Measurements from ENCODE around the gene BPGM.
"Not testable (repeated sequence)": the region's sequence is repeated elsewhere in the genome, so short reads cannot be mapped to it uniquely, and the experiment has no call there.

BPGM gene

GRCh38 chr7:134639061-134639460 lies 7.6 kb upstream of the BPGM start:
- intact Hi-C loops (cut with micrococcal nuclease), result no loop called here
- Mint-ChIP-seq H3K4me3 (no peak overlapping the region), H3K27ac (no peak overlapping the region), H3K27me3 (peaks cover 16% of the 10 kb centered on the region), H3K36me3 (ENCODE audit: low read depth) (no peaks in the 10 kb centered on the region), H3K4me1 (ENCODE audit: low read depth) (peaks cover 20% of the 10 kb centered on the region), H3K9me3 (peaks cover 13% of the 10 kb centered on the region)

- intact Hi-C loops (cut with micrococcal nuclease), result loop anchor here (10.0 kb wide), 2 partner anchors 525 to 1385 kb away; partner anchors contain the start of gene EXOC4
- Mint-ChIP-seq H3K4me1 (ENCODE audit: low read depth) (peaks cover 15% of the 10 kb centered on the region), H3K27ac (no peak overlapping the region), H3K36me3 (ENCODE audit: low read depth) (no peaks in the 10 kb centered on the region), H3K9me3 (peaks cover 13% of the 10 kb centered on the region), H3K27me3 (peaks cover 16% of the 10 kb centered on the region), H3K4me3 (no peak overlapping the region)
Observed at GRCh38 chr7:134639683-134640279, 6.9 kb upstream of the BPGM start.

DNA sequence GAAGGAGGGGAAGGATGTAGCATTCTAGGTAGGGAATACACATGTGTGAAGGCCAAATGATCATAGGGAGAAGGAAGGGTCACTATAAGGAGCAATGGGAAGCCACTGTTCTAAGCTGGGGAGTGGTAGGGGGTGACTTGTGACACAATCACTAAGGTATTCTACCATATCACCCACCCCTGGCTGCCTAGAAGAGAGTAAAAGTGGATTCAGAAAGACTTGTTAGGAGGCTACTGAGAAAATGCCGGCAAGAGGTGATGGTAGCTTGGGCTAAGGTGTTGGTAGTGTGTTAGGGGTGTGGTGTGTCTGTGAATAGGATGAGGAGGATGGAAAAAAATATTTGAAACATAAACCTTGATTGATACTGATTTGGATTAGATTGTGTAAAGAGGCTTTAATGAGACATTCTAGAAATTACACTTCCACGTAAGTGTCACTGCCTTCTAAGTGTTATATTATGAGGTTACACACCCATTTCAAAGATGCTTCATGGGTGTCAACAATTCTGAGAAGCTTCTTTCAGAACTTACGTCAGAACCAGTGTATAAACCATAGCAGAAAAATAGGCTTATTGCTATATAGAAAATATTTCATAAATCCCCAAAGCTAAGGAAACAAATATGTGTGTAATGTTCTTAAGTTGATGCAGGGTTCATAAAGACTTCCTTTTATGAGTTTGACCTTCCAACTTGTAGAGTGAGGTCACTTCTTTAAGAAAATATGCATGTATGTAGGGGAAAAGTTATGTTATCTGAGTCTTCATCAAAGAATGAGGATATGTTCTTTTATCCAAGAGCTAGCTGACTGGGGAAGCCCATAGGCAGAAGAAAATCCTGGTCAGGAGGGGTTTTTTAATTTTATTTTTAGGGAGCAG lies 5.6 kb upstream of the BPGM start:
- Mint-ChIP-seq H3K36me3 (ENCODE audit: low read depth) (no peaks in the 10 kb centered on the region), H3K4me3 (no peak overlapping the region), H3K9me3 (peaks cover 13% of the 10 kb centered on the region), H3K27ac (no peak overlapping the region), H3K27me3 (peaks cover 16% of the 10 kb centered on the region), H3K4me1 (ENCODE audit: low read depth) (peaks cover 5% of the 10 kb centered on the region)
- intact Hi-C loops (cut with micrococcal nuclease), result loop anchor here (10.0 kb wide), 2 partner anchors 524 to 1386 kb away; partner anchors contain the start of gene EXOC4

DNA sequence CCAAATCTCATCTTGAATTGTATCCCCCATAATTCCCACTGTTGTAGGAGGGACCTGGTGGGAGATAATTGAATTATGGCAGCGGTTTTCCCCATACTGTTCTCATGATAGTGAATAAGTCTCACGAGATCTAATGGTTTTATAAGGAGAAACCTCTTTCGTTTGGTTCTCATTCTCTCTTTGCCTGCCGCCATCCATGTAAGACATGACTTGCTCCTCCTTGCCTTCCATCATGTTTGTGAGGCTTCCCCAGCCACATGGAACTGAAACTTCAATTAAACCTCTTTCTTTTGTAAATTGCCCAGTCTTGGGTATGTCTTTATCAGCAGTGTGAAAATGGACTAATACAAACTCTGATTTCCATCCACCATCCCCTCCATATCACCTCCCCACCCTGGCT lies 4.7 kb upstream of the BPGM start:
- not testable (repeated sequence) for H3K36me3 Mint-ChIP-seq (ENCODE audit: low read depth); H3K27ac Mint-ChIP-seq; H3K4me3 Mint-ChIP-seq; H3K4me1 Mint-ChIP-seq (ENCODE audit: low read depth)
- peaks cover 16% of the 10 kb centered on the region for H3K27me3 Mint-ChIP-seq
- H3K9me3 Mint-ChIP-seq, result peaks cover 13% of the 10 kb centered on the region
- intact Hi-C loops (cut with micrococcal nuclease), result loop anchor here (10.0 kb wide), 2 partner anchors 523 to 1387 kb away; partner anchors contain the start of gene EXOC4

DNA sequence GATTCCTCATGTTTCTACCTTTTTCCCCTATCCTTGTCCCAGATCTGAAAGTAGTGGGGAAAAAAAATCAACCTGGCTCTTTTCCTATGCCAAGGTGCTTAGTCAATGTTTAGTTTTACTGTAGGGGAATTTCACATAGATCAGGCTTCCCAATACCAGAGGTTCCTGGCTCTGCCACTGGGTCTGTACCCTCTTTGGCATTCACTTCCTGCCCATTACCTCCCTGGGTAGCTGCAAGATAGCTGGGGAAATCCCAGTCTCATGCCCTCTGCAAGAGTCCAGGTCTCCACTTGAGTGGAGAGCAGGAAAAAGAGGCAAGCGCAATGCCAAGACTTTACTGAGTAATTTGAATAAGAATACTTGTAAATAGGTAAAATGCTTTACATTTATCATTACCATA lies 3.5 kb upstream of the BPGM start:
- intact Hi-C loops (cut with micrococcal nuclease), result loop anchor here (10.0 kb wide), 2 partner anchors 522 to 1388 kb away; partner anchors contain the start of gene EXOC4
- Mint-ChIP-seq H3K36me3 (ENCODE audit: low read depth) (no peaks in the 10 kb centered on the region), H3K4me3 (no peak overlapping the region), H3K4me1 (ENCODE audit: low read depth) (peaks cover 5% of the 10 kb centered on the region), H3K27me3 (peaks cover 16% of the 10 kb centered on the region), H3K9me3 (peaks cover 13% of the 10 kb centered on the region), H3K27ac (no peak overlapping the region)

- H3K27ac Mint-ChIP-seq, result no peak overlapping the region
- intact Hi-C loops (cut with micrococcal nuclease), result loop anchor here (5.0 to 10.0 kb wide), 3 partner anchors 92 to 1391 kb away; partner anchors contain the start of gene EXOC4
- H3K36me3 Mint-ChIP-seq (ENCODE audit: low read depth), result peaks cover 10% of the 10 kb centered on the region
- peaks cover 13% of the 10 kb centered on the region for H3K9me3 Mint-ChIP-seq
- H3K4me1 Mint-ChIP-seq (ENCODE audit: low read depth), result peaks cover 24% of the 10 kb centered on the region
- H3K27me3 Mint-ChIP-seq, result peaks cover 14% of the 10 kb centered on the region
- H3K4me3 Mint-ChIP-seq, result no peak overlapping the region
Observed at GRCh38 chr7:134645478-134645877, 1.2 kb upstream of the BPGM start.

- Mint-ChIP-seq H3K27me3 (peaks cover 12% of the 10 kb centered on the region), H3K4me1 (ENCODE audit: low read depth) (peaks cover 25% of the 10 kb centered on the region), H3K4me3 (no peak overlapping the region), H3K36me3 (ENCODE audit: low read depth) (peaks cover 10% of the 10 kb centered on the region), H3K9me3 (peaks cover 13% of the 10 kb centered on the region), H3K27ac (no peak overlapping the region)
- intact Hi-C loops (cut with micrococcal nuclease), result loop anchor here (5.0 to 10.0 kb wide), 3 partner anchors 91 to 1391 kb away; partner anchors contain the start of gene EXOC4
Observed at GRCh38 chr7:134645935-134646334, 718 bp upstream of the BPGM start.

DNA sequence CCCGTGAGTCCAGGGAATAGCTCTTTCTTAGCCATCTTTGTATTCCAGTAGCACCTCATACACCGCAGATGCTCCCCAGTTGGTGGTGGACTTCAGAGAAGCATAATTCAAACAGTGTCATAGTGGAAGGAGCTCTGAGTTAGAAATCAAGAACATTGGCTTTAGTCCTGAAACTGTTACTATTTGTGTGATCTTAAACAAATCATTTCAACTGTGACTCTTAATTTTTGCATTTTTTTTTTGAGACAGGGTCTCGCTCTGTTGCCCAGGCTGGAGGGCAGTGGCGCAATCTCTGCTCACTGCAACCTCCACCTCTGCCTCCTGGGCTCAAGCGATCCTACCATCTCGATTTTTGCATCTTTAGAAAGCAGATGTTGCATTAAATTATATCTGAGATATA lies 1.8 kb downstream of the BPGM start:
- peak overlapping the region; percentile 41 for H3K27ac Mint-ChIP-seq
- H3K9me3 Mint-ChIP-seq, result no peaks in the 10 kb centered on the region
- intact Hi-C loops (cut with micrococcal nuclease), result loop anchor here (5.0 to 10.0 kb wide), 3 partner anchors 89 to 1394 kb away; partner anchors contain the start of gene EXOC4
- H3K4me3 Mint-ChIP-seq, result peak overlapping the region; percentile 51
- no peaks in the 10 kb centered on the region for H3K27me3 Mint-ChIP-seq
- peaks cover 10% of the 10 kb centered on the region for H3K36me3 Mint-ChIP-seq (ENCODE audit: low read depth)
- peaks cover 30% of the 10 kb centered on the region for H3K4me1 Mint-ChIP-seq (ENCODE audit: low read depth)

GRCh38 chr7:134649226-134649775 lies 2.6 kb downstream of the BPGM start:
- Mint-ChIP-seq H3K4me3 (no peak overlapping the region), H3K27me3 (no peaks in the 10 kb centered on the region), H3K36me3 (ENCODE audit: low read depth) (peaks cover 10% of the 10 kb centered on the region), H3K9me3 (no peaks in the 10 kb centered on the region), H3K27ac (no peak overlapping the region), H3K4me1 (ENCODE audit: low read depth) (peaks cover 34% of the 10 kb centered on the region)
- intact Hi-C loops (cut with micrococcal nuclease), result loop anchor here (5.0 to 10.0 kb wide), 3 partner anchors 88 to 1394 kb away; partner anchors contain the start of gene EXOC4

- Mint-ChIP-seq H3K4me3 (no peak overlapping the region), H3K9me3 (peaks cover 8% of the 10 kb centered on the region), H3K36me3 (ENCODE audit: low read depth) (peaks cover 19% of the 10 kb centered on the region), H3K27me3 (no peaks in the 10 kb centered on the region), H3K4me1 (ENCODE audit: low read depth) (peaks cover 39% of the 10 kb centered on the region), H3K27ac (no peak overlapping the region)
- intact Hi-C loops (cut with micrococcal nuclease), result no loop called here
Observed at GRCh38 chr7:134651991-134652390, 5.3 kb downstream of the BPGM start.

DNA sequence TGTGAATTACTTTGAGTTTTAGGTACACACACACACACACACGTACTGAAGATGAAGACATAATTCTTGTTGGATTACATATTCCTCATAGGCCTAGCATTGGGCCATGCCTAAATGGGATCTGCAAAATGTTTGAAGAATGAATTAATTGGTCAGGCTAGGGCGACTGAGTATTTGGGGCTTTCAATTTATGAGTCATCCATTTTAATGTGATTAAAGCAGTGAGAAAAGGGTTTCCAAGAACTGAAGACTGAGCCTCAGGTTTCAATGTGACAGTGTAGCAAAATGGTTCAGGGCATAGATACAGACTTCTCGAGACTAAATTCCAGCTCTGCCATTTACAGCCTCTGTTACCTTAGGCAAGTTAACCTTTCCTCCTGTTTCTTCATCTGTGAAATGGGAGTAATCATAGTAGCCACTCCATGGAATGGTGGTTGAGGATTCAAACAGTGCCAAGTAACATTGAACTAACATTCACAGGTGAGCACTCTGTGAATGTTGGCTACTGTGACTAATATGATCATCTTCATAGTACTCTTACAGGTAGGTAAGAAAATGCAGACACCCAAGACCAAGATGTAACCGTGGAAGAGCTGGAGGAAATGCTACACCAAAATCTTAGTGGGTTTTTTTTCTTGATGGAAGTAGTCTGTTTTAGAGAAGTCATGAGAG lies 7.6 kb downstream of the BPGM start:
- H3K9me3 Mint-ChIP-seq, result peaks cover 8% of the 10 kb centered on the region
- peaks cover 33% of the 10 kb centered on the region for H3K4me1 Mint-ChIP-seq (ENCODE audit: low read depth)
- H3K4me3 Mint-ChIP-seq, result no peak overlapping the region
- intact Hi-C loops (cut with micrococcal nuclease), result no loop called here
- H3K36me3 Mint-ChIP-seq (ENCODE audit: low read depth), result peaks cover 28% of the 10 kb centered on the region
- no peak overlapping the region for H3K27ac Mint-ChIP-seq
- H3K27me3 Mint-ChIP-seq, result no peaks in the 10 kb centered on the region

- peaks cover 45% of the 10 kb centered on the region for H3K36me3 Mint-ChIP-seq (ENCODE audit: low read depth)
- H3K27ac Mint-ChIP-seq, result no peak overlapping the region
- no peak overlapping the region for H3K4me3 Mint-ChIP-seq
- H3K4me1 Mint-ChIP-seq (ENCODE audit: low read depth), result peaks cover 22% of the 10 kb centered on the region
- intact Hi-C loops (cut with micrococcal nuclease), result no loop called here
- peaks cover 8% of the 10 kb centered on the region for H3K9me3 Mint-ChIP-seq
- no peaks in the 10 kb centered on the region for H3K27me3 Mint-ChIP-seq
Observed at GRCh38 chr7:134657526-134657925, 10.9 kb downstream of the BPGM start.

DNA sequence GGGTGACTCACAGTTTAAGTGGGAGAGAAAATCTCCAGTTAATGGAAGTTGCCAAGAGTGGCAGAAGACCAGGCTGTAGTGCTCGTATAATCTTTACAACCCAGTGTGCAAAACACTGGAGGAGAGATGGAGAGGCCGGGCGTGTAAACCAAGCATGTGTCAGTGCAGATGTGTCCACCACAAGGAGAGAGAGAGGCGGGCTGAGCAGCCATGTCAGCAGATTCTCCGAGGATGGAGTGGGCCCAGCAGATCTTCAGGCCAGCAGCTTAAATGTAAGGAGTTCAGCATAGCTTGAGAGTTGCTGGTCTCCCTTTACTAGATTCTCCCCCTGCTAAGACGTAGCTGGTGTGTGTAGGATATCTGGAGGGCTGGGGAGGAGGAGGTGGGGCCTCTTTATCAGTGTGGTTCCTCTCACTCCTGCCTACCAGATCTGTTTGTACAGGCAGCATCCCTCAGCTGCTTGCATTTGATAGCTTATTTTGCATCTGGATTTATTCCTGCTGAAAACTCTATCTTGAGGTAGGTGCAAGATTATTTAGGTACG lies 13.7 kb downstream of the BPGM start:
- H3K9me3 Mint-ChIP-seq, result peaks cover 8% of the 10 kb centered on the region
- no peaks in the 10 kb centered on the region for H3K27me3 Mint-ChIP-seq
- H3K4me1 Mint-ChIP-seq (ENCODE audit: low read depth), result peaks cover 10% of the 10 kb centered on the region
- H3K36me3 Mint-ChIP-seq (ENCODE audit: low read depth), result peaks cover 61% of the 10 kb centered on the region
- no peak overlapping the region for H3K27ac Mint-ChIP-seq
- no peak overlapping the region for H3K4me3 Mint-ChIP-seq
- intact Hi-C loops (cut with micrococcal nuclease), result no loop called here
